ENCODE results near the gene PTPRD. TPM values are rescaled to one million over a fixed set of nuclear protein-coding genes. Genes with fewer than 3 reads are reported as not detected.
A peak's percentile ranks its signal among the peaks of the same experiment; 100 is the strongest.

The PTPRD gene
- polyA plus RNA-seq, 1 donor, result 145 TPM

GRCh38 chr9:8762479-8763085, 1850.2 kb downstream of the PTPRD start:
- no peak for DNase-seq

DNA sequence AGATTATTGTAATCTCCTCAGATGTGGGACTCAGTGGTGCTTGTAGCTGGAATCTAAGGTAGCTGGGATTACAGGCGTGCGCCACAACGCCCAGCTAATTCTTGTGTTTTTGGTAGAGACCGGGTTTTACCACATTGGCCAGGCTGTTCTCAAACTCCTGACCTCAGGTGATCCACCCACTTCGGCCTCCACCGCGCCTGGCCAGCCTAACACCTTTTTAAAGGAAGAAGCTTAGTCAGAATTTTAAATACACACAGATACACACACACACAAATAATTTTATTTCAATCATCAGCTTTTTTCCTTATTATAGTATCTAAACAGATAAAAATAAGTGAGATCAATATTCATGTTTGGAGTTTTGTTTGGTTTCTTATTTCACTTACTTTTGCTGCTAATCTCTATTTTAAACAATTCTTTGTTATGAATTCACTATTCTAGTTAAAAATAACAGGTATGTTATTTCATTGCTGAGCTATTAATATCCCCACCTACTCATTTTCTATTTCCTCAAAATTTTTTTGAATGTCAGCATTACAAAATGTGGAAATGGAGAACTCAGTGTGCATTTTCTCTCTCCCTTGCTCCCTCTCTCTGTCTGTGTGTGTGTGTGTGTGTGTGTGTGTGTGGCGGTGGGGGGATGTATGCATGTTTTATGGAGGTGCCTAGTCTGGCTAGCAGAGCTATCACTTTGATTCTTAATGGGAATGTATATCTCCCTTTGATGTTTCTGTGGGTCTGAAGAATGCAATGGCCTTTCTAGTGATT, 1852.6 kb downstream of the PTPRD start:
- no peak for DNase-seq

DNA sequence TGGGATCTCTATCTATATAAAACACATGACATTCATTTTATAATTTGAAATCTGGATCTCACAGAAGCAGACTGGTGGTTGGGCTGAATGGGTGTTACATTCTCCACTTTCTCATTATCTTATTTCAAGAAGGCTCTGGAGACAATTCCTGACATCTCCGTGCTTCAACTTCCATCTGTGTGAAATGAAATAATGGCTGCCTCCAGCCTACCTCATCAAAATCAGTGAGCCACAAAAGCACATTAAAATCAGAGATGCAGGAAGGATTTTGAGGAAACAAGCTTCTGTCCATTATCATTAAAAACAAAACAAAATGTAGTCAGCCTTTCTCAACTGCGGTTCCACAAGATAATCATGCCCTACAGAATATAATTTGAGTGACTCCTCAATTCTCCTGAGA, 1854.9 kb downstream of the PTPRD start:
- DNase-seq, result no peak

DNA sequence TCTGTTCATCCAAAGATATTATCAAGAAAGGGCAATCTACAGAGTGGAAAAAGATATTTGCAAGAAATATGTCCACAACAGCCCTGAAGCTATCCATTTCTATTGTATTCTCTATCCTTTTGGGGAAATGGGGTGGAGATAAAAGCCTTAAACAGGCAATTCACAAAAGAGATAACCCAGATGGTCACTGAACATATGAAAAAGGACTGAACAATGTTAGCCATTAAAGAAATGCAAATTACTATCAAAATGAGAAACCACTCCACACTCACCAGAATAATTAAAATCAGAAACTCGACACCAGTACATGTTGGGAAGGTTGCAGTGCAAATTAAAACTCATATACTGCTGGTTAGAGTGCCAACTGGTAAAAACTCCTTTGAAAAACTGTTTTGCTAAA, 1858.1 kb downstream of the PTPRD start:
- DNase-seq, result no peak

GRCh38 chr9:8751406-8751930, 1861.3 kb downstream of the PTPRD start:
- no peak for DNase-seq

GRCh38 chr9:8750639-8751051, 1862.2 kb downstream of the PTPRD start:
- peak; percentile 51 for DNase-seq

DNA sequence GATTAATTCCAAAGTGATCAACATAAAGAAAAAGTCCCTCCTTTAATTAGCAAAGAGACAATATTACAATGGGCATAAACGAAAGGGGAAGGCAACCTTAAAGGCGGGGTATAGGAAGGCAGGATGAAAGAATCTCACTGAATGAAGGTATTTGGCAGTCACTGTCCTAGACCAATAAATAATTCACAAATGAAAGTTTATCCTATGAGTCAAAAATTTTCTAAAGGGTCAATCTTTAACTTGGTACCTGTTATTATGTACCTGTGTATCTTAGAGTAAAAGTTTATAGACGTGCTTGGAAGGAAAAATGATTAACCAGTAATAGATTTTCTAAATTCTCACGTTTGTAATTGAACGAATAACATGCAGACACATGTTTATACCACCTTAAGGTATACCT, 1867.5 kb downstream of the PTPRD start:
- DNase-seq, result no peak

- DNase-seq, result no peak
These were observed 1873.9 kb downstream of the PTPRD start for GRCh38 chr9:8738945-8739344.

DNA sequence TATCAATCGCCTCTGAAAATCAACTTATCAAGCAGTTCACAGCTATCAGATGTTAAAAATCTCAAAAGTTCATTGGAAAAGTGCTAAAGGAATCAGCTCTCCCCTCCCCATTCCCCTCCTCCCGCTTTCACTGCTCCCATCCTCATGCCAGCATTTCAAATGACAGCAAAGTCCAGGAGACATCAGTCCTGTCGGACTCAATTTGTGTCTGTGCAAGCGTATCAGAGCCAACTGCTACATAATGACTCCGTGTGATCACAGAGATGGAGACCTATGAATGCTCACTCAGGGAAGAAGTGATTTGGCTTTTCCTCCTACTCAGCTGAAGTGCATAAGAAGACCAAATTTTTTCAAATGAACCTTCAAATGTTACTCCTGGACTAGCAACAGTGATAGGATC, 1876.0 kb downstream of the PTPRD start:
- no peak for DNase-seq

DNA sequence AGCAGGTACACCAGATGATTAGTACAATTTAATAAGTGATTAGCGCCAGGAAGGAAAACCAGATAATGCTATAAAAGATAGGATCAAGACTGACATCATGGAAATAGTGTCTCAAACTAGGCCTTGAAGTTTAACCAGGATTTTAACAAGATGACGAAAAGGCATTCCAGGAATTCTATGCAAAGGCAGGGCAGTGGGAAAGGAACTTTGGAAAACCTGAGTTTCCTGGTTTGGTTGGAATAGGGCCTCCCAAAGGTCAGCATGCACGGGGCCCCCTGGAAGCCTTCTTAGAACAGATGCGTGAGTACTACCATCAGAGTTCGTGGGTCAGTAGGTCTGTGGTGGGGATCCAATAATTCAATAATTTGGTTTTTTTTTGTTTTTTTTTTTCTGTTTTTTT, 1878.0 kb downstream of the PTPRD start:
- DNase-seq, result no peak

- peak; percentile 45 for DNase-seq
These were observed 1879.5 kb downstream of the PTPRD start for GRCh38 chr9:8733131-8733954.

- no peak for DNase-seq
These were observed 1880.3 kb downstream of the PTPRD start for GRCh38 chr9:8732367-8733075.

DNA sequence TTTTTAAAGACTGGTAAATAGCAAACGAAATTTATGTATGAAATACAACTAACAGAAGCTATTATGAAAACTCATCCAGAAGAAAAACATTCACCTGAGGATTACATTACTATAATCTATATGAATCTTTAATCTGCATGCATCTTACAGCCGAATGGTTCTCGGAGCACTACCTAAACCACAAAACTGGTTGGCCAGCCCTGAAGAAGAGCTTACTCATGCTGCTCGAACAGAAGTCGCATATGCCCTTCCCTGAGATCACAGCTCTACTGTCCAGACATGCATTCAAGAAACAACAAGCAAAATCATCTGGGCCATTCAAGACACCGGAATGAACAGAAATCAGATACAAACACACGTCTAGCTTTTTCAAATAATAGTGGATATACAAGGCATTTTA, 1882.2 kb downstream of the PTPRD start:
- no peak for DNase-seq

- DNase-seq, result no peak
These were observed 1883.9 kb downstream of the PTPRD start for GRCh38 chr9:8728910-8729309.

DNA sequence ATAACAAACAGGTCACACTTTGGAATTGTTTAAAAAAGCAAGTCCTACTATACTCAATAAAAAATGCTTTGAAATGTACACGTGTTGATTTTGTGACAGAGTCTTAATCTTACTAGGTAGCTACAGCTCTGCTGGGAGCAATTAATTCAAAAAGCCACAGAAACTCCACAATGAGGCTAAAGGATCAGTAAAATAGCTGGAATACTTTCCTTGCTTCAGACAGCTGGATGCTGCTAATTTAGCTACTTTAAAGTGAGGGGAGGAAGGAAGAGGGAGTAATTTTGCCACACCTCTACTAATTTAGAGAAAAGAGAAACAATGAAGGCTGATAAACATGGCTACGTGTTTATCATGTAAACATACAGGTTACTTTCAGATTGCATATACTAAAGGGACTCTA, 1885.6 kb downstream of the PTPRD start:
- DNase-seq, result no peak

GRCh38 chr9:8726692-8727091, 1886.1 kb downstream of the PTPRD start:
- DNase-seq, result no peak

GRCh38 chr9:8725635-8726034, 1887.2 kb downstream of the PTPRD start:
- DNase-seq, result no peak

GRCh38 chr9:8724284-8725018, 1888.4 kb downstream of the PTPRD start:
- DNase-seq, result peak; percentile 31

DNA sequence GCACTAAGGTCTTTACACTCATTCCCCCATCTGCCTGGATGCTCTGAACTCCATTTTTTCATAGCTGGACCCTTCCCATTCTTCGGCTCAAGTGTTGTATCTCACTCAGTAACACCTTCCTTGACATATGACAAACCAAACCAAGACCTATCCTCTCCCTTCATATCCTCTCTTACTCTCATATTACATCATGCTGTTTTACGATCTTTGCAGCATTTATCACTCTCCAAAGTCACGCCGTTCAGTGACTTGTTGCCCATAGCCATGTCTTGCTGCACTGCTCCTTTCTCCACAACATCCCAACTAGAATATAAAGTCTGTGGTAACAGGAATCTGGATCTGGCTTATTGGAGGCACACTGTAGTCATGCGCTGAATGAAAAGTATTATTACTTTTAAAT, 1889.6 kb downstream of the PTPRD start:
- DNase-seq, result no peak

GRCh38 chr9:8719833-8720486, 1892.8 kb downstream of the PTPRD start:
- no peak for DNase-seq

All from left kidney (tissue), 2 donors.